B cell (primary cell): ENCODE measurements around the gene LDB3.

Experiments used
- EZH2 ChIP-seq: IDR thresholded peaks from 2 replicates; pipeline ENCODE4 v1.6.1; 2012; ENCODE audit warnings: borderline replicate concordance, low read depth, mild to moderate bottlenecking, moderate library complexity, low read length; ENCODE audit not compliant: insufficient read depth, poor library complexity, severe bottlenecking
- TF ChIP-seq, protein P1 (sequence below): fragments of 200-600 bp; IDR thresholded peaks from one replicate; pipeline ENCODE4 v1.8.0; 2022; ENCODE audit warnings: antibody characterized with exemption, mild to moderate bottlenecking

DNA sequence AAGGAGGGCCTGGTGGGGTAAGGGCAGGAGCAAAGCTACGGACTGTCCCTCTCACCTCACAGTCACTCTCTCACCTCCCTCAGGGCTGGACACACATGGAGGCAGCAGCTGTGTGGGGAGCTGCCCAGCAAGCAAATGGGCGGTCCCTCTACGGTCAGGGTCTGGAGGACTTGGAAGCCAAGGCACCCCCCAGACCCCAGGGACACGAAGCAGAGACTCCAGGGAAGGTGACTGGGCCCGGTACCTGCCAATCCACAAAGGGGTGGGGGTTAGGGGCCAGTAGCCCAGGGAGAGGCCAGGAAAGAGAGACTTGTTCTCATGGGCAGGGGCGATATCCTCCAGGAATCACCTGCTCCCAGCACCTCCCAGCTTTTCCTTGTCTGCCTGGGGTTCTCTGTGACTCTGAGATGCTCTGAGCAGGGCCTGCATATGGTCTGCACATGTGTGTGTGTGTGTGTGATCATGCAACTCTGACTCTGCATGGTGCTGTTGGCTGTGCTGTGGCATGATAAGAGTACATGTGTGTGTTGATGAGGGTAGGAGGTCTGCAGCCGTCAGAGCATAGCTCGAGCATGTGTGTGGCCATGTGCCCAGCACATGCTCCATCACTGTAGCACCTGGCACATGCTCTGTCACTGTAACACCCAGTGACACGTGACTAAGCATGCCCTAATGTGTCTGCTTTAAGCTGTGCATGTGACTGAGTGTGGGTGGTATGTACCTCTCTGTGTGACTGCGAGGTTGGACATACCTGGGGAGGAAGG, 4.6 kb upstream of the LDB3 start:
- TF ChIP-seq, protein P1, sequence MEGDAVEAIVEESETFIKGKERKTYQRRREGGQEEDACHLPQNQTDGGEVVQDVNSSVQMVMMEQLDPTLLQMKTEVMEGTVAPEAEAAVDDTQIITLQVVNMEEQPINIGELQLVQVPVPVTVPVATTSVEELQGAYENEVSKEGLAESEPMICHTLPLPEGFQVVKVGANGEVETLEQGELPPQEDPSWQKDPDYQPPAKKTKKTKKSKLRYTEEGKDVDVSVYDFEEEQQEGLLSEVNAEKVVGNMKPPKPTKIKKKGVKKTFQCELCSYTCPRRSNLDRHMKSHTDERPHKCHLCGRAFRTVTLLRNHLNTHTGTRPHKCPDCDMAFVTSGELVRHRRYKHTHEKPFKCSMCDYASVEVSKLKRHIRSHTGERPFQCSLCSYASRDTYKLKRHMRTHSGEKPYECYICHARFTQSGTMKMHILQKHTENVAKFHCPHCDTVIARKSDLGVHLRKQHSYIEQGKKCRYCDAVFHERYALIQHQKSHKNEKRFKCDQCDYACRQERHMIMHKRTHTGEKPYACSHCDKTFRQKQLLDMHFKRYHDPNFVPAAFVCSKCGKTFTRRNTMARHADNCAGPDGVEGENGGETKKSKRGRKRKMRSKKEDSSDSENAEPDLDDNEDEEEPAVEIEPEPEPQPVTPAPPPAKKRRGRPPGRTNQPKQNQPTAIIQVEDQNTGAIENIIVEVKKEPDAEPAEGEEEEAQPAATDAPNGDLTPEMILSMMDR = no peak
- no peak for TF ChIP-seq EZH2
